ENCODE data around the gene KRT38. TPM values are rescaled to one million over a fixed set of nuclear protein-coding genes. Genes with fewer than 3 reads are reported as not detected.

Gene KRT38
- total and polyA plus RNA-seq, 2 of the 8 experiments (the other 6 are each of a cell fraction or from before 2014, with no cell fraction given) = not detected

- 93% methylated on average over 2 of the region's 2 CpGs; no CpG with 5 or more reads in 1 of the 2 experiments for WGBS, 2 experiments (ENCODE audit: extremely low coverage in 1 of 2, insufficient coverage in 1 of 2, insufficient read length in 1 of 2, insufficient replicate concordance in 2 of 2, low coverage in 1 of 2, low lambda C conversion rate in 2 of 2, missing lambda C conversion rate in 1 of 2)
- POLR2A ChIA-PET (ENCODE audit: partially characterized antibody) = interaction anchor here (1.0 kb wide), 1 partner anchor 278 kb away, joined by 3 read pairs; no protein-coding TSS in a partner anchor
- Histone ChIP-seq H3K4ac (replicated peaks; ENCODE audit: insufficient read length, low read depth, low read length) (no peak overlapping the region), H3K18ac (ENCODE audit: extremely low read depth, low read length) (no peak overlapping the region), H4K8ac (ENCODE audit: extremely low read depth, insufficient read depth, low read length) (no peak overlapping the region), H3K27me3 (replicated peaks in 1 of 4; ENCODE audit: control insufficient read depth in 3 of 4, extremely low read depth in 1 of 4, insufficient read depth in 3 of 4, low read length in 3 of 4) (no peaks in the 10 kb centered on the region; a peak in 2 of 7 replicates), H3K4me3 (ENCODE audit: extremely low read depth in 1 of 4, insufficient read depth in 2 of 4, low read depth in 3 of 4, low read length in 4 of 4) (no peak overlapping the region), H3K9me3 (ENCODE audit: insufficient read depth in 2 of 2, low read depth in 1 of 2, low read length in 1 of 2) (no peaks in the 10 kb centered on the region), H3K27ac (ENCODE audit: low read depth, low read length) (no peak overlapping the region), H3K79me2 (ENCODE audit: control insufficient read depth in 1 of 2, insufficient read depth in 2 of 2, low read length in 2 of 2) (no peaks in the 10 kb centered on the region), H2BK120ac (replicated peaks; ENCODE audit: low read depth, low read length) (no peak overlapping the region), H3K4me1 (replicated peaks in 1 of 4; ENCODE audit: control insufficient read depth in 3 of 4, insufficient read depth in 4 of 4, low read length in 3 of 4) (peaks cover 0 to 7% (median 1%) of the 10 kb centered on the region in 4 experiments; a peak in 5 of 7 replicates), H3K23ac (ENCODE audit: insufficient read length) (no peak overlapping the region), H2BK20ac (ENCODE audit: low read length) (no peak overlapping the region), H4K5ac (ENCODE audit: insufficient read length, low read depth, low read length) (no peak overlapping the region), H2AK5ac (ENCODE audit: low read depth, low read length) (no peak overlapping the region), H2BK15ac (ENCODE audit: low read length) (peak overlapping the region; percentile 73; the same call in 1 of the 2 replicates), H2BK5ac (ENCODE audit: low read depth, low read length) (no peak overlapping the region), H3K9ac (replicated peaks in 1 of 4; ENCODE audit: extremely low read depth in 1 of 4, low read depth in 3 of 4, low read length in 3 of 4) (no peak overlapping the region), H3K79me1 (ENCODE audit: low read depth, low read length) (no peaks in the 10 kb centered on the region), H3K36me3 (ENCODE audit: control insufficient read depth in 2 of 4, insufficient read depth in 4 of 4, low read length in 3 of 4) (no peaks in the 10 kb centered on the region), H3K4me2 (ENCODE audit: insufficient read depth in 1 of 2, low read depth in 2 of 2, low read length in 2 of 2) (0 out of 4 replicates have a peak overlapping the region, but pooled peaks of 1 of the 2 experiments have one; percentile 3), H3K23me2 (ENCODE audit: low read depth, low read length) (no peaks in the 10 kb centered on the region), H2BK12ac (ENCODE audit: low read depth, low read length) (peak overlapping the region; percentile 46; the same call in 1 of the 2 replicates), H2AFZ (ENCODE audit: low read length) (no peak overlapping the region), H3K14ac (ENCODE audit: insufficient read length) (no peak overlapping the region), H3K56ac (replicated peaks; ENCODE audit: insufficient read length, low read depth, low read length) (no peak overlapping the region), H4K20me1 (replicated peaks in 1 of 2; ENCODE audit: control insufficient read depth in 1 of 2, insufficient read depth in 2 of 2, low read length in 2 of 2) (no peaks in the 10 kb centered on the region), H4K91ac (replicated peaks; ENCODE audit: insufficient read length, low read length) (no peak overlapping the region)
- no peak for DNase-seq (ENCODE audit: low read depth in 1 of 2, low spot score in 2 of 2)
- FAIRE-seq = no peak
- CTCF ChIA-PET (ENCODE audit: partially characterized antibody) = interaction anchor here (0.8 to 2.0 kb wide), 4 partner anchors 135 to 555 kb away, joined by 3 to 6 read pairs (median 4); no protein-coding TSS in a partner anchor
- TF ChIP-seq ASH2L (IDR thresholded peaks at IDR 0.05; ENCODE audit: low read length) = no peak
- no peak for TF ChIP-seq GABPA (IDR thresholded peaks at IDR 0.05; ENCODE audit: borderline replicate concordance, insufficient read depth, low read length)
Measured at GRCh38 chr17:41413982-41414381, 26.8 kb downstream of the KRT38 start.

All from H1 (cell line).